GM19240 (cell line): Measurements from ENCODE around the gene TIAM1.

Experiments used
- DNase-seq: peaks from one replicate; pipeline ENCODE4 v3.0.0; 2011; ENCODE audit warnings: low spot score; ENCODE audit not compliant: insufficient read length

The TIAM1 gene

DNA sequence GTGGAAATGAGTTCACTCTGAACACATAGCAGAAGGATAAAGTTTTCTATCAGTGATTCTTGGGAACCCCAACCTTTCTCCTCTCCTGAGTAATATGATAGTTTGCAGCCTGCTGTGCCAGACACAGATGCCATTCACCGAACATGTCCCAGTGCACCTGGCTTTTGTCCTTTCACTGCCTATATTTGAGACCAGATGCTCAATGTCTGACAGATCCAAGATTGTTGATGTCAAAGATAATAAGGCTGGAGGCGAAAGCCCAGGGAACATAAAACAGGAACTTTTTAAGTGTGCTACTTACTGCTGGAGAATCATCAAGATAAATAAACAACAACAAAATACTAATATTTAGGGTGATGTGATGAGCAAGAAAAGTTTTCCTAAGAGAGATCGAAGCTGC lies 139.3 kb downstream of the TIAM1 start:
- DNase-seq, result no peak

- DNase-seq, result no peak
Observed at GRCh38 chr21:31203431-31204054, 140.5 kb downstream of the TIAM1 start.

DNA sequence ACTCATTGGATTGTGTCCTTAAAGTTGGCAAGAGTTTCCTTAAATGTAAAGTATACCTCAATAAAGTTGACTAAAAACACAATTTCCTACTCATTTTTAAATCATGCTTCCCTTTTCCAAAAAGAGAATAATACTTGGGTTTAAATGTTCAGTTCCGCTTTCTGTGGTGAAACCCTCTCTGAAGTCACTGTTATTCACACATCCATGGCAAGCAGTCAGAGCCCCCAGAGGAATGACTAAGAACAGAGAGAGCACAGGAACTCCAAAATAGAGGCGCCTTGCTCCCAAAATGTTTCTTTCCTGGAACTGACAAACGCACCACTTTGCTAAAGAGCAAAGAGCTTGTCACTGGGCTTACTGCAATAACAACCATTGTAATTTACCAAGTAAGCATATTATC lies 142.5 kb downstream of the TIAM1 start:
- DNase-seq, result no peak

GRCh38 chr21:31201144-31201543 lies 142.9 kb downstream of the TIAM1 start:
- DNase-seq, result no peak

GRCh38 chr21:31198575-31198974 lies 145.5 kb downstream of the TIAM1 start:
- DNase-seq, result no peak

- DNase-seq, result no peak
Observed at GRCh38 chr21:31196724-31197123, 147.3 kb downstream of the TIAM1 start.

DNA sequence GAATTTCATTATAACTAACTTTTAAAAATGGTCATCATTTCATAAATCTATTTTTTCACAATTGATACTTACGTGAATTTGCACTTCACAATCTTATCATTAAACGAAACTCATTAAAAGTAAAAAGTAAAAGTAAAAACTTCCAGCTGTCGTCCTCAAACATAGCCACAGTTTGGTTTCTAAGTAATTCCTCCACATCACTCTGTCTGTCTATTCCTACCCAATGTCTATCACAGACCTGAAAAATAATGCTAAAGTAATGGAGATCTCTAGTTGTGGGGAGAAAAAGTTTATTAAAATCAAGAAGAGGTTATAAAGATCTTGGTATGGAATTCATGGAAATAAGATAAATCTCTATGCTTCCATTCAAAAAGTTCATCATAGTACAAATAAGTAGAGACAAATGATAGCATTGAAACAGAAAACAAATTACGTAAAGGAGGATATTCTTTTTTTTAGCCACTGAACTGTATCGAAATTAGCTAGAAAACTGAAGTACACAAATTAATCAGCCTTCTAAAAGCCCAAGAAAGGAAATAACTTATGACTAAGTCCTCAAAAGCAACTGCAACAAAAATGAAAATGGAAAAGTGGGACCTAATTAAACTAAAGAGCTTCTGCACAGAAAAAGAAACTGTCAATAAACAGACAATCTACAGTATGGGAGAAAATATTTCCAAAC lies 148.6 kb downstream of the TIAM1 start:
- DNase-seq, result no peak

- DNase-seq, result no peak
Observed at GRCh38 chr21:31194510-31195293, 149.4 kb downstream of the TIAM1 start.

DNA sequence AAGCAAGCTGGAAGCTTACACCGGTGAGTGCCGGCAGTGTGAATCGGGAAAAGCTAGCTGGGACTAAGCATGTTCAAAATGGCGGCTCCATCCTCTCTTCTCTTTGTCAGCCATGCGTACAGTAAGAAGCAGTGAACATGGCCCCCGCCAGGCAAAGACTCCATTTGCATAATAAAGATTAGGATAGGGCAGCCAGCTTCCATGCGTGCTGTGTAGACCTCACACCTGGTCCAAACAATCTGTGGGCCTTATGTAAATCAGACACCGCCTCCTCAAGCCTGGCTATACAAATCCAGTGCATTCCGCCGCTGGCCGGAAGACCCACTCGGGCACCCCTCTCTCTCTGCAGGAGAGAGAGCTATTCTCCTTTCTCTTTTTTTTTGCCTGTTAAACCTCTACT lies 150.3 kb downstream of the TIAM1 start:
- no peak for DNase-seq

- no peak for DNase-seq
Observed at GRCh38 chr21:31191553-31191952, 152.5 kb downstream of the TIAM1 start.

GRCh38 chr21:31190516-31190915 lies 153.5 kb downstream of the TIAM1 start:
- DNase-seq, result no peak

- DNase-seq, result no peak
Observed at GRCh38 chr21:31187499-31187898, 156.6 kb downstream of the TIAM1 start.

DNA sequence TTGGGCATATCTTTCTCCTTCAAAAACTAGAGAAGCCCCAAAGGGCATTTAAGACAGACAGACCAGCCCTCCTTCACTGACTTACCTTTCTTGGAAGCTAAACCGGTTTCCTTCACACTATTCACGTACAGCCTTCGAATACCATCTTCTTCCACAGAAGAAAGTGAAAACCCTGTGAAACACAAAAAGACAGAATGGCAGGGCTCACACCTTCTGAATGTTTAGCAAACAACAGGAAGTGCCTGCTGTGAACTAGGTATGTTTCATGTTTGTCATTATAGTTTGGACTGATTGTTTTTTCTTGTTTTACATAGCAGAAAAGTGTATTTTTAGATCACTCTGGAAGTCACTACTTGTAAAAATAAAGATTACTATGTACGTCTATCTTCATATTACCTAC lies 157.1 kb downstream of the TIAM1 start:
- no peak for DNase-seq

- DNase-seq, result no peak
Observed at GRCh38 chr21:31185663-31186062, 158.4 kb downstream of the TIAM1 start.

DNA sequence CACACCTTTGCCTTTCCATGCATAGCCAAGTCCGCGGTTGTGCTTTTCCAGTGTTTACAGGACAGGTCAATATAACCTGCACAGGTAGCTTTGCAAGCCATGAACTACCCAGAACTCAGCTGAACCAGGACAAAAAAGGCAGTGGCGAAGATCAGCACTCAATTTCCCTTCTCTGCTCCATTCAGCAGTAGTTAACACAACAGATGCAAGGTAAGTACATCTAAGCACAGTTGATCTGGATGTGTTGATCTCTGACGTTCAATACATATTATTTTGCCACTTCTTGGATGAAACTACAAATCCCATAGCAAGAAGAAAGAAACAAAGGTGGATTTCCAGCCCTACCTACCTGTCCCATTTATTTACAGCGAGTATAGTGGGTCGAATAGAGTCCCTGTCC lies 159.2 kb downstream of the TIAM1 start:
- DNase-seq, result no peak

DNA sequence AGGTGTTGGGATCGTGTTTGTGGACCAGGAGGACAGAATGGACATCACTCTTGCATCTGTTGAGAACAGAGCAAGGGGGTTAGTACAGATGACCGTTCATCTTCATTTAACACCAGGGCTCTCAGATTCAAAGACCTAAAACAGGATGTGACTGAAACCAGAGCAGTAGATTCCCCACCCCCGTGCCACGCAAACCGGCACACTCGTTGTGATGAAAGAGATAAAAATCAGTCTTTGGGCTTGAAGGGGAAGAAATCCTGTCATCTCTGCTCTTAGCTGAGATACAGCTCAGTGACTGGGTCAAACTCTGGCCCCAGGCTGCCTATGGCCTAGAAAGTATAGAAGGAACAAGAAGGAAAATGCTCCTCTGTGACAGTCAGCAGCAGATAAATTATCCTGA lies 159.6 kb downstream of the TIAM1 start:
- DNase-seq, result no peak

- no peak for DNase-seq
Observed at GRCh38 chr21:31182231-31183140, 161.6 kb downstream of the TIAM1 start.

DNA sequence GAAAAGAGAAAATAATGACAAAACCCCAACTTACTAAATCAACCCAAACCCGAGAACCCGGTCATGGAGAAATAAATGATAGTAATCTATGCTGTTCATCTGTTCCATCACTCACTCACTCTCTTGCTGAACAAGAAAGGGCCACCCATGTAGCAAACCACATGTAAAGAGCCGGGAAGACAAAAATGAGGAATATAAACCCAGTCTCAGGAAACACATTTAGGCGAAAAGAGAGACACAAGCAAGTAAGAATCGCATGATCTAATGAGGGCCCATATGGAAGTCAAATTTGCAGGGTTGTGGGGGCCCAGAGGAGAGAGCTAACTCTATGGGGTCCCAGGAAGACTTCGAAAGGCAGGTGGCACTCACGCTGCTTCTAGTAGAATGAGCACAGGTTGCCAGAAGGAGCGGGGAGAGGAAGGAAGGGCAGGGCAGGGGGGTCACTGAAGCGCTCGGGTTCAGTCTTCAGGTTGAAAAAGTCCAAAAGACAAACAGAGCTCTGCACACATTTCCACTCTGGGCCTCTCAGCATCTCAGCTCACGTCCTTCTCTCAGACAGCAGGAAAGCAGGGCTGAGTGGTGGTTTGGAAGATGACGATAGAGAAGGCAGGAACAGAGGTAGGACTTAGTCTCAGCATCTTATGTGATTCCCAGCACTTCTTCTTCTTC lies 162.8 kb downstream of the TIAM1 start:
- DNase-seq, result no peak

- DNase-seq, result no peak
Observed at GRCh38 chr21:31180256-31181081, 163.6 kb downstream of the TIAM1 start.

DNA sequence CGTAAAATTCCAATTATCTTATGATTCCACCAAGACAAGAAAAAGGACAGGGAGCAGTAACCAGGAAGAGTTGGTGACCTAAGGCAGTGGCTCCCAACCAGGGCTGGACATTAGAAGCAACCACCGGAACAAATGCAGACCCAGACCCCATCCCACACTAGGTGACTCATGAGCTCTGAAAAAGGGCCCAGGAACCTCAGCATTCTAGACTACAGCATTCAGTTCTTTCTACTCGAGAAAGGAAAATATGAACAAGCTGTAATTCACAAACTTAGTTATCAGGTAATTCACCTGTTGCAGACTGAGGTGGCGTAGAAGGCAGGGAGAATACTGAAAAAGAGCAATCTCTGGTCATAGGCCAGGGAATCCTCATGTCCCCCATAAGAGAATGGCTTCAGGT lies 167.3 kb downstream of the TIAM1 start:
- no peak for DNase-seq
